ENCODE measurements around the gene ABHD10.
"Not testable (repeated sequence)": the region's sequence is repeated elsewhere in the genome, so short reads cannot be mapped to it uniquely, and the experiment has no call there.

The ABHD10 gene

GRCh38 chr3:112037194-112037593, 58.4 kb downstream of the ABHD10 start:
- not testable (repeated sequence) for DNase-seq

GRCh38 chr3:112038863-112039262, 60.0 kb downstream of the ABHD10 start:
- no peak for DNase-seq

GRCh38 chr3:112041321-112041720, 62.5 kb downstream of the ABHD10 start:
- no peak for DNase-seq

- no peak for DNase-seq
Observed at GRCh38 chr3:112042842-112043280, 64.0 kb downstream of the ABHD10 start.

Data from activated CD8-positive, alpha-beta memory T cell treated with anti-CD3 and anti-CD28 coated beads for 24 hours (primary cell).